GM12878 (cell line): ENCODE results near the gene DOCK9. TPM values are rescaled to one million over a fixed set of nuclear protein-coding genes. Genes with fewer than 3 reads are reported as not detected.

ENCODE experiments used
- ATAC-seq: fragments of 200-7000 bp; cut with Tn5 transposase; 3 replicates; pipeline ENCODE4 v1.9.1; 2020; ENCODE audit warnings: mild to moderate bottlenecking, moderate library complexity
- BruUV-seq: library from RNA; stranded (reverse); fragments of 400-500 nt; replicated peaks from 2 replicates; lab custom pipeline; 2021; lab: Mats Ljungman, UMichigan
- CTCF ChIA-PET: fragments of 300-600 bp; sonication (Branson Sonifier 250); formaldehyde crosslinking; extraction: SDS; loops from one replicate; lab custom pipeline; 2021; ENCODE audit warnings: inconsistent platforms; lab: Yijun Ruan, JAX
- POLR2A ChIA-PET: fragments of 350-600 bp; formaldehyde crosslinking; extraction: SDS; loops from one replicate; lab custom pipeline; 2021; ENCODE audit warnings: inconsistent platforms; lab: Charles Lee
- RAD21 ChIA-PET: fragments of 300-600 bp; sonication (Branson Sonifier 250); formaldehyde crosslinking; loops from one replicate; lab custom pipeline; 2023; ENCODE audit warnings: antibody characterized with exemption; ENCODE audit not compliant: unreplicated experiment; lab: Charles Lee
- SMC1A ChIA-PET: fragments of 300-600 bp; sonication (Branson Sonifier 250); formaldehyde crosslinking; loops from one replicate; lab custom pipeline; 2023; ENCODE audit not compliant: unreplicated experiment, uncharacterized antibody; lab: Charles Lee
- DNase-seq: peaks from one replicate; pipeline ENCODE4 v3.0.0-alpha.2; 2011; ENCODE audit warnings: low read depth, low spot score
- FAIRE-seq: peaks from 3 replicates; lab custom pipeline; 2011; peaks lifted over from hg19 to GRCh38; lab: Jason Lieb, UNC
- H2AFZ ChIP-seq: 2 replicates; pipeline ENCODE4 v1.6.0; 2011; ENCODE audit warnings: low read depth, low read length, control low read depth; ENCODE audit not compliant: control insufficient read depth
- H3K27ac ChIP-seq: 2 replicates; pipeline ENCODE4 v1.5.1; 2011; ENCODE audit warnings: control low read depth; ENCODE audit not compliant: control insufficient read depth, insufficient read depth
- H3K27me3 ChIP-seq, 2 experiments: replicated peaks in 1 of 2; 2 replicates each; pipeline versions ENCODE4 v1.6.0 to v1.6.1; 2011; ENCODE audit warnings: low read length in 1 of 2; ENCODE audit not compliant: control insufficient read depth in 2 of 2, insufficient read depth in 2 of 2
- H3K36me3 ChIP-seq, 2 experiments: 2 replicates each; pipeline ENCODE4 v1.5.1; 2011; ENCODE audit warnings: low read length in 1 of 2; ENCODE audit not compliant: control insufficient read depth in 2 of 2, insufficient read depth in 2 of 2
- H3K4me1 ChIP-seq: 2 replicates; pipeline ENCODE4 v1.6.1; 2011; ENCODE audit warnings: mild to moderate bottlenecking, low read length, moderate library complexity, mixed read lengths; ENCODE audit not compliant: control insufficient read depth, insufficient read depth
- H3K4me2 ChIP-seq: 2 replicates; pipeline ENCODE4 v1.6.0; 2011; ENCODE audit warnings: control low read depth; ENCODE audit not compliant: control insufficient read depth, insufficient read depth
- H3K4me3 ChIP-seq: fragments of 200-600 bp; sonication (generic); 2 replicates; pipeline ENCODE4 v1.5.1; 2016
- H3K79me2 ChIP-seq: 2 replicates; pipeline ENCODE4 v1.6.0; 2011; ENCODE audit warnings: low read length; ENCODE audit not compliant: control insufficient read depth, insufficient read depth
- H3K9ac ChIP-seq: 2 replicates; pipeline ENCODE4 v1.8.0; 2011; ENCODE audit warnings: low read length, control low read depth, mixed read lengths; ENCODE audit not compliant: control insufficient read depth, insufficient read depth
- H3K9me3 ChIP-seq: replicated peaks from 3 replicates; pipeline ENCODE4 v1.5.1; 2011; ENCODE audit warnings: mild to moderate bottlenecking, low read length; ENCODE audit not compliant: control insufficient read depth, insufficient read depth
- H4K20me1 ChIP-seq: 2 replicates; pipeline ENCODE4 v1.6.0; 2011; ENCODE audit not compliant: control insufficient read depth, insufficient read depth
- CEBPB ChIP-seq, 2 experiments: fragments of 150-350 bp in 1 of 2; IDR thresholded peaks; 2 replicates each; pipeline ENCODE4 v1.6.1; 2012 to 2014; ENCODE audit warnings: low read depth in 2 of 2, low read length in 2 of 2, borderline replicate concordance in 1 of 2, inconsistent platforms in 1 of 2
- EP300 ChIP-seq, 2 experiments: fragments of 150-350 bp in 1 of 2; IDR thresholded peaks; 2 replicates each; pipeline ENCODE4 v1.6.1; 2011 to 2012; ENCODE audit warnings: low read depth in 2 of 2, low read length in 2 of 2, borderline replicate concordance in 1 of 2, improper control_type of control experiment in 1 of 2, inconsistent platforms in 1 of 2; ENCODE audit not compliant: control insufficient read depth in 1 of 2
- HSF1 ChIP-seq: fragments of 150-350 bp; IDR thresholded peaks from 2 replicates; pipeline ENCODE4 v1.6.1; 2014; ENCODE audit warnings: mild to moderate bottlenecking, low read depth, low read length
- KLF5 ChIP-seq: fragments of 450-650 bp; IDR thresholded peaks from 2 replicates; pipeline ENCODE4 v1.6.1; 2014; ENCODE audit warnings: mild to moderate bottlenecking; ENCODE audit not compliant: partially characterized antibody
- MXI1 ChIP-seq: fragments of 150-350 bp; IDR thresholded peaks from 2 replicates; pipeline ENCODE4 v1.6.1; 2011; ENCODE audit warnings: low read depth, mild to moderate bottlenecking, inconsistent platforms, low read length, improper control_type of control experiment
- NFYB ChIP-seq: IDR thresholded peaks from 2 replicates; pipeline ENCODE4 v1.6.1; 2011; ENCODE audit warnings: low read depth, mild to moderate bottlenecking, low read length, improper control_type of control experiment, moderate library complexity; ENCODE audit not compliant: insufficient read depth
- ZNF217 ChIP-seq: fragments of 450-650 bp; IDR thresholded peaks from 2 replicates; pipeline ENCODE4 v1.6.1; 2017; ENCODE audit warnings: antibody characterized with exemption, mild to moderate bottlenecking
- ZNF384 ChIP-seq: IDR thresholded peaks from 2 replicates; pipeline ENCODE4 v1.6.1; 2012; ENCODE audit warnings: low read depth, mild to moderate bottlenecking, low read length, improper control_type of control experiment, borderline replicate concordance
- ZNF622 ChIP-seq: fragments of 450-650 bp; IDR thresholded peaks from 2 replicates; pipeline ENCODE4 v1.6.1; 2017; ENCODE audit warnings: mild to moderate bottlenecking, inconsistent platforms
- WGBS: methylation state at CpG from one replicate; pipeline ENCODE4 v1.1.6; 2016; ENCODE audit warnings: low lambda C conversion rate; ENCODE audit not compliant: insufficient replicate concordance, insufficient coverage; ENCODE audit errors: missing lambda C conversion rate; 5-methylcytosine and 5-hydroxymethylcytosine counted together
- in situ Hi-C: fragments of 300-500 bp; cut with MboI; formaldehyde crosslinking; loops from 9 replicates; pipeline ENCODE4 v1.14.3; 2018; ENCODE audit warnings: mixed read lengths
- intact Hi-C: fragments of 100-400 bp; cut with micrococcal nuclease; formaldehyde crosslinking; loops from one replicate; pipeline ENCODE4 v1.14.2; 2022; ENCODE audit not compliant: unreplicated experiment
- polyA plus RNA-seq, 11 experiments: library from polyadenylated mRNA; depleted of rRNA in 4 of 11; unstranded in 6 of 11; stranded (reverse) in 5 of 11; fragments of >200 nt; fragmentation: Nextera tagmentation in 4 of 11; fragmentation: Illumina TruSeq in 1 of 11; extraction: Ambion mirVana in 4 of 11; extraction: Trizol in 1 of 11; gene quantifications; 1 replicate in 1 of 11; 2 replicates in 10 of 11; pipeline versions ENCODE4 v1.2.1 to v1.2.3, GENCODE V29; 2011 to 2016; ENCODE audit warnings: inconsistent platforms in 2 of 11, missing spikeins in 2 of 11, low read depth in 1 of 11
- total RNA-seq, 4 experiments: library from RNA; depleted of rRNA in 3 of 4; stranded (reverse); fragments of >200 nt in 3 of 4; fragmentation: Illumina TruSeq in 1 of 4; extraction: Trizol in 1 of 4; gene quantifications; 2 replicates each; pipeline versions ENCODE4 v1.2.1 to v1.2.3, GENCODE V29; 2013 to 2021

The DOCK9 gene
- total and polyA plus RNA-seq, 10 of the 15 experiments (the other 5 are each of a cell fraction or from before 2014, with no cell fraction given), result 0.09 to 2.9 (median 0.74) TPM

- ChIA-PET POLR2A (no interaction called here), RAD21 (interaction anchor here (0.5 kb wide), 1 partner anchor 271 kb away, joined by 3 read pairs; no protein-coding TSS in a partner anchor)
Observed at GRCh38 chr13:98854448-98854847, 123.4 kb downstream of the DOCK9 start.

More at GRCh38 chr13:98854448-98854847, 123.4 kb downstream of the DOCK9 start:
- in situ Hi-C loops, result loop anchor here (10.0 kb wide), 1 partner anchor 410 kb away; no protein-coding TSS in a partner anchor
- no peaks in the 10 kb centered on the region for H3K27me3 ChIP-seq
- H3K4me3 ChIP-seq, result no peak overlapping the region
- no peak overlapping the region for H3K27ac ChIP-seq
- no peak for TF ChIP-seq KLF5
- TF ChIP-seq MXI1, result no peak
- no peak for TF ChIP-seq EP300 (IDR thresholded peaks at IDR 0.05; ENCODE audit: borderline replicate concordance in 1 of 2, control insufficient read depth in 1 of 2, low read depth in 2 of 2, low read length in 2 of 2)
- no peak for TF ChIP-seq NFYB
- TF ChIP-seq ZNF622, result no peak
- no peak for TF ChIP-seq HSF1
- TF ChIP-seq CEBPB (IDR thresholded peaks at IDR 0.05; ENCODE audit: borderline replicate concordance in 1 of 2, low read depth in 2 of 2, low read length in 2 of 2), result no peak
- no peak for TF ChIP-seq ZNF217
- TF ChIP-seq ZNF384, result no peak
- intact Hi-C loops, result no loop called here
- H3K79me2 ChIP-seq, result no peaks in the 10 kb centered on the region
- 81% methylated on average over 6 of the region's 6 CpGs for WGBS
- ChIA-PET SMC1A (interaction anchor here (1.0 kb wide), 1 partner anchor 155 kb away, joined by 3 read pairs; no protein-coding TSS in a partner anchor), CTCF (no interaction called here)
- no peak overlapping the region for H3K4me2 ChIP-seq
- FAIRE-seq (no peak), ATAC-seq (no peak), DNase-seq (no peak)
- no peaks in the 10 kb centered on the region for H3K9me3 ChIP-seq
- BruUV-seq, result no TSS peak
- no peak overlapping the region for H3K9ac ChIP-seq
- H2AFZ ChIP-seq, result no peak overlapping the region
- H4K20me1 ChIP-seq, result no peaks in the 10 kb centered on the region
- no peaks in the 10 kb centered on the region for H3K36me3 ChIP-seq
- H3K4me1 ChIP-seq, result peaks cover 9% of the 10 kb centered on the region
